ENCODE results near the gene DICER1.
"Not testable (repeated sequence)": the region's sequence is repeated elsewhere in the genome, so short reads cannot be mapped to it uniquely, and the experiment has no call there.

Gene DICER1

GRCh38 chr14:95184413-95184790 is 27.1 kb upstream of the DICER1 start:
- DNase-seq (ENCODE audit: low read depth): no peak

- DNase-seq (ENCODE audit: low read depth): no peak
These were observed 26.4 kb upstream of the DICER1 start for GRCh38 chr14:95183532-95184412.

- no peak for DNase-seq (ENCODE audit: low read depth)
These were observed 25.8 kb upstream of the DICER1 start for GRCh38 chr14:95183082-95183481.

GRCh38 chr14:95182379-95182778 is 25.1 kb upstream of the DICER1 start:
- no peak for DNase-seq (ENCODE audit: low read depth)

- no peak for DNase-seq (ENCODE audit: low read depth)
These were observed 23.8 kb upstream of the DICER1 start for GRCh38 chr14:95180966-95181741.

GRCh38 chr14:95175670-95176069 is 18.3 kb upstream of the DICER1 start:
- not testable (repeated sequence) for DNase-seq (ENCODE audit: low read depth)

GRCh38 chr14:95174184-95174792 is 17.0 kb upstream of the DICER1 start:
- DNase-seq (ENCODE audit: low read depth): no peak

GRCh38 chr14:95173518-95173917 is 16.2 kb upstream of the DICER1 start:
- no peak for DNase-seq (ENCODE audit: low read depth)

GRCh38 chr14:95167177-95167576 is 9.8 kb upstream of the DICER1 start:
- DNase-seq (ENCODE audit: low read depth): no peak

- no peak for DNase-seq (ENCODE audit: low read depth)
These were observed 8.2 kb upstream of the DICER1 start for GRCh38 chr14:95165517-95165916.

- DNase-seq (ENCODE audit: low read depth): no peak
These were observed 7.2 kb upstream of the DICER1 start for GRCh38 chr14:95164506-95164905.

GRCh38 chr14:95163666-95164065 is 6.3 kb upstream of the DICER1 start:
- DNase-seq (ENCODE audit: low read depth): no peak

GRCh38 chr14:95163132-95163531 is 5.8 kb upstream of the DICER1 start:
- DNase-seq (ENCODE audit: low read depth): no peak

- no peak for DNase-seq (ENCODE audit: low read depth)
These were observed 5.3 kb upstream of the DICER1 start for GRCh38 chr14:95162641-95163040.

- no peak for DNase-seq (ENCODE audit: low read depth)
These were observed 342 bp downstream of the DICER1 start for GRCh38 chr14:95157048-95157326.

GRCh38 chr14:95156161-95157047 is 925 bp downstream of the DICER1 start:
- no peak for DNase-seq (ENCODE audit: low read depth)

GRCh38 chr14:95155045-95155444 is 2.3 kb downstream of the DICER1 start:
- DNase-seq (ENCODE audit: low read depth): no peak

GRCh38 chr14:95153866-95154265 is 3.5 kb downstream of the DICER1 start:
- DNase-seq (ENCODE audit: low read depth): no peak

- DNase-seq (ENCODE audit: low read depth): no peak
These were observed 5.8 kb downstream of the DICER1 start for GRCh38 chr14:95151561-95151960.

- DNase-seq (ENCODE audit: low read depth): no peak
These were observed 6.4 kb downstream of the DICER1 start for GRCh38 chr14:95150910-95151309.

- DNase-seq (ENCODE audit: low read depth): no peak
These were observed 7.9 kb downstream of the DICER1 start for GRCh38 chr14:95149441-95149840.

- DNase-seq (ENCODE audit: low read depth): no peak
These were observed 9.7 kb downstream of the DICER1 start for GRCh38 chr14:95147597-95147996.
